ENCODE results near the gene BCAS3.
A peak's percentile ranks its signal among the peaks of the same experiment; 100 is the strongest.
"Not testable (repeated sequence)": the region's sequence is repeated elsewhere in the genome, so short reads cannot be mapped to it uniquely, and the experiment has no call there.

Gene BCAS3

GRCh38 chr17:61134551-61135235 is 457.0 kb downstream of the BCAS3 start:
- DNase-seq, result no peak

DNA sequence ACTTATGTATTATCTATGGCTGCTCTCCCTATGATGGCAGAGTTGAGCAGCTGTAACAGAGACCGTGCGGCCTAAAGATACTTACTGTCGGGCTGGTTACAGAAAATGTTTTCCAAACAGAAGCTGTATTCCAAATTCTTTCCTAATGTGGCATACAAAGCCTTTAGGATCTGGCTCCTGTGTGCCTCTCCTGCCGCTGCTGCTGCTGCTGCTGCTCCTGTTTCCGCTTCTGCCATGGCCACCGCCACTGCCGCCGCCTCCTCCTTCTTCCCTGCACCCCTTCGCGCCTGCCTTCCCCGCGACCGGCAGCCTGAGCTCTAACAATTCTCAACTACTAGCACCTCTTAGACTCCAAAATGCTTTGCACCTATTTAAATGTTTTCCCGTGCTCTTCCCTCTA is 458.1 kb downstream of the BCAS3 start:
- DNase-seq, result no peak

- no peak for DNase-seq
Observed at GRCh38 chr17:61136296-61136695, 458.6 kb downstream of the BCAS3 start.

DNA sequence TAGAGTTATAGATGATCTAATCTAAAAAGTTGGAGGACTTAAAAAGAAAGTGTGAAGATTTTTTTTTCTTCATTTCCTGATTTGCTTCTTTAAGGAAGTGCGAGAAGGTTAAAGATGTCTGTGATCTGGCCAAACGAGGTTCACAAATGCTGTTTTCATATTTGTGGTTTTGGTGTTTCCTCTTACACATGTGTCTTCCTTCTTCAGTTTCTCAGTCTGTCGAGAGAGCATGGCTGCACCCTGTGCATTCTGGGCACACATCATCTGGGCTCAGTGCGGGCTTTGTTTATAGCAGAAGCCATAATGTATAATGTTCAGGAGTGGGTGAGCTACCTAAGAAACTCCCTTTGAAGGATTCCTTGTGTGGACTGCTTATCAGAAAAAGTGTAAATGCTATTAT is 461.6 kb downstream of the BCAS3 start:
- DNase-seq, result peak in 2 of 4 experiments; percentile 23 to 30

GRCh38 chr17:61140081-61140786 is 462.6 kb downstream of the BCAS3 start:
- no peak for DNase-seq

DNA sequence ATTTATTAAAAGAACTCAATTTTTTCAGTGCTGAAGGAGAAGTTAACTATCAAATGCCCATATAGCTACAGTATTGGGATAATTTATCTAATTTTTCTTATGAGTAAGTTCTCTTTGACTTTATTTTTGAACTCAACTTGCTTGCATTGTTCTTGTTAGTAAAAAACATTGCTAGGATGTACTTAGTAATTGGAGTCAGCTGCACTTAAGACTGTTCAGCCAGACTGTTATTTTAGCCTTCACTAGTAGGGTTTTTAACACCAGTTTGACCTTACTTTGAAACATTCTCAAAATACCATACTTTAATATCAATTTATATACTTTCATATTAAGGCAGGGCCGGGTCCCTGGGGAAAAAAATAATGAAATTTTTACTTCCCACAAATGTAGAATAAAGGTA is 465.4 kb downstream of the BCAS3 start:
- no peak for DNase-seq

DNA sequence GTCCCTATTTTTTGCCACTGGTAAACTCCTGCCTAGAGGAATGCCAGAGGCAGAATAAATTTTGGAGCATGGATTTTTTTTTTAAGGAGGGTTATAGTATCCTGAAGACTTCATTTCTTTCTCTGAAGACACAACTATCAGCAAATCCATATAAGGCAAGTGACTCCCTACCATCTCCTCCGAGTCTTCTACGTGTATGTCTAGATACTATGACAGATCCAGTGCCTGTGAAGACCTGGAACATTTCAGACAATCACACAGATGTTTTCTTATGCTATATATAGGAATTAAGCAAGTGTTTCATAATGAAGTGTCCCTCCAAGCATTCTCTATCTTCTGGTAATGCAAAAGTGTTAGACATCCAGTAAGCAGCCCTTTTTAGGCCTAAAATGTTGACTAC is 466.5 kb downstream of the BCAS3 start:
- no peak for DNase-seq

- no peak for DNase-seq
Observed at GRCh38 chr17:61144617-61145564, 467.2 kb downstream of the BCAS3 start.

DNA sequence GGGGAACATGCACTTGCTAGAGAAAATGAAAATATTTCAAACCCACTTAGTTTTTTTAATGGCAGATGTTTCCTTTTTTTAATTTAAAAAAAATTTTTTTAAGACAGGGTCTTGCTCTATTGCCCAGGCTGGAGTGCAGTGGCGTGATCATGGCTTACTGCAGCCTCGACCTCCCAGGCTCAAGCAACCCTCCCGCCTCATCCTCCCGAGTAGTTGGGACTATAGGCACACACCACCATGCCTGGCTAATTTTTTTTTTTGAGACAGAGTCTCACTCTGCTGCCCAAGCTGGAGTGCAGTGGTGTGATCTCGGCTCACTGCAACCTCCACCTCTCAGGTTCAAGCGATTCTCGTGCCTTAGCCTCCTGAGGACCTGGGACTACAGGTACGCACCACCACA is 469.2 kb downstream of the BCAS3 start:
- DNase-seq, result not testable (repeated sequence)

GRCh38 chr17:61149106-61149825 is 471.6 kb downstream of the BCAS3 start:
- no peak for DNase-seq

DNA sequence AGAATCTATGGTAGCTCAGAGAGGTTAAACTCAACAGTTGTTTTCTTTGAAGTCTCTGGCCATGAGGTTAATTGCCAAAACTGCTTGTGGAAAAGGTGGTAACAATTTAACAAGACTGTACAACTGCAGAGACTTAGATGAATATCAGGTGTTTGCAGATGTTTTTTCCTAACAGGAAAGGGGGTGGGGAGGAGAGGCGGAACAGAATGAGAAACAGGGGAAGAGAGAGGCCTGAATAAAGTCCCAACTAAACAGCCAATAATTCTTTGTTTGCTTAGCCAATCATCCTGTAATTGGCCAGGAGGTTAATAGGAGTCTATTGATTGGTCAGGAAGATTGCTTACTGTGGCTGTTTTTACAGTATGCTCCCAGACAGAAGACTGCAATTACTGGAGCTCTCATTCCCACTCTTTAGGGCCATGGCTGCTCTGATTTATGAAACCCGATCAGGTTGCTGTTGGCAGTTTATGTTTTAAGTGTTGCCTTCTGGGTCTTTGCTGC is 472.3 kb downstream of the BCAS3 start:
- no peak for DNase-seq

DNA sequence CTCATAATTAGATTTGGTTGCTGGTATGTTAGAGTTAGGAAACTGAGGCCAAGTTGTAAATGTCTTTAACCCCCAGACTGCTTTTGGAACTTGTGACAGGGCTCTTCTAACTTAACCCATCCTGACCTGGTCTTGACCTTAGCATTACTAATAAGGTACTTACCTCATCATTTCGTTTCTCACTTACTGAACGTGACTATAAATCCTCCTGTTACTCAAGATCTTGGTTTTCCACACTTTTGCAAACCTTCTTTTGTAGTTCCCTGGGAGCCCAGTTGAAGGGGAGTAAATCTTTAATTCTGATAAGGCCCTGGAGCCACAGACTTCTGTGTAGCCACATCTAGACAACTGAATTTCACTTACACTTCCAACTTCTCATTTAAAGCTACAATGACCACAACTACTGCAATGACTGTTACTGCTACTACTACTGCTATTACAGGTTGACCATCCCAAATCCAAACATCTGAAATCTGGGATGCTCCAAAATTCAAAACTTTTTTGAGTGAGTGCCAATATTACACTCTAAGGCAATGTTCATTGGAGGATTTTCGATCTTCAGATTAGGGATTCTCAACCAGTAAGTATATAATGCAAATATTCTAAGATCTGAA is 473.1 kb downstream of the BCAS3 start:
- DNase-seq, result no peak

GRCh38 chr17:61152898-61153297 is 475.2 kb downstream of the BCAS3 start:
- DNase-seq, result no peak

GRCh38 chr17:61155590-61156237 is 478.1 kb downstream of the BCAS3 start:
- DNase-seq, result no peak

DNA sequence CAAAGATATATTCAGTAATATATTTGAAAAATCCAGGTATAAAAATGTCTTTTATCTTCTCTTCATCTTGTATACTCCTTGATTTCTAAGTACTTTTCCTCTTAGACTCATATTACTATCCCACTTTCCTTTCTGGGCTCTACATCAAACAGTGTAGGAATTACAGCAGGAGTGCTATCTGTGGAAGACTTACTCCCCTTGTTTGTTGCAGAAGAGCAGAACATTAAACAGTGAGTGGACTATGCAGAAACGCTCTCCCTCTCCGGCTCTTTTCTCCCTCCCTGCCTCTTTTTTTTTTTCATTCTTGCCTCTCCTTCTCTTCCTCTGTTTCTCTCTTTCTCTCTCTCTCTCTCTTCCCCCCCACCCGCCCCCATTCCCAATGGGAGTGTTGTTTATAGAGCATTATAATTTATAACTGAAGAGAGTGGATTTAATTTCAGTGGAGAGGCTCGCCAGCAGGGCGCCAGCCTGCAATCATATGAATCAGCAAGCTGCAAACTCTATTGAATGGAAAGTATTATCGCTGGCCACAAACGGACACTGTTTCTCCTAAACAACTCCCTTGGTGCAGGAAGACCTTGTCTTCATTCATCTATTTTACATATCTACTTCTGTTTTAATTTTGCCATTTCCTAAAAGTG is 479.7 kb downstream of the BCAS3 start:
- DNase-seq, result no peak

- no peak for DNase-seq
Observed at GRCh38 chr17:61158376-61158775, 480.7 kb downstream of the BCAS3 start.

DNA sequence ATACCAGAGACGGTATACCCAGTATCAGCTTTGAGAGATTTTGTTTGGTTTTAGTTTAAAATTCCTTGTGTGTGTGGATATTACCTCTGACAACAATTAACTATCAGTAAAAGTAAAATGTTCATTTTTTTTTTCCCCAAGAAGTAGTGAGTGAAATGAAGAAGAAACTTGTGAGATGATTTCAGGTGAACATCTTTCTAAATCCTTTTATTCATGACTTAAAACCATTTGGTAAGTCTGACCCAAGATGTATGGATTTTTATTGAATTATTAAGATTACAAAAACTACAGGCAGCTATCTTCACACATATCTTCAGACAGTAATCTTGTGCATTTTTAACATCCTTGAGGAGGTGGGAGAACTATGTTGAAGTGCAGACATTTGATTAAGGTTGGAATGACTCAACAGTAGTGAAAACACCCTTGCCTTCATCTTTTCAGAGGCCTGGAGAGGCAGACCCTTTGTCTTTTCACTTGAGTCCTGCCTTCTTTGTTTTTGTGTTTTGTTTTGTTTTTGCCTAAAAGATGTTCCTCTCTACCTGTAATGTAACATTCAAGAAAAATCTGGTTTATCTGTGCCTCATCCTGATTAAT is 481.7 kb downstream of the BCAS3 start:
- no peak for DNase-seq

DNA sequence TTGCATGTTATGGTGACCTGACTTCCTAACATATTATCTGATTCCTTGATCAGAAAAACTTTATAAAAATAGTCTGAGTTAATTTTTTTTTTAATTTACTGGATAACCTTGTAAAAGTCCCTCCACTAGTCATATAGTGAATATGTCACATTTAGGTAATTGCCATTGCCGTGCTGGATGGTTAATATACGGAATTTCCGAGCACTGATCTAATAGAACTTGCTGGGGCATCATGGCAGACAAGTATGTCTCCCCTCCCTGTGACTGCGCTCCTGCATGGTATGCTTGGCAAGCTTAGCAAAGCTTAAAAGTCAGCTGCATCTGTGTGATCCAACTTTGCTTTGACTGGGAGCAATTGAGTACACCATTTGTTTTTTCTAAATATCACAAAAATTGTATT is 482.6 kb downstream of the BCAS3 start:
- no peak for DNase-seq

DNA sequence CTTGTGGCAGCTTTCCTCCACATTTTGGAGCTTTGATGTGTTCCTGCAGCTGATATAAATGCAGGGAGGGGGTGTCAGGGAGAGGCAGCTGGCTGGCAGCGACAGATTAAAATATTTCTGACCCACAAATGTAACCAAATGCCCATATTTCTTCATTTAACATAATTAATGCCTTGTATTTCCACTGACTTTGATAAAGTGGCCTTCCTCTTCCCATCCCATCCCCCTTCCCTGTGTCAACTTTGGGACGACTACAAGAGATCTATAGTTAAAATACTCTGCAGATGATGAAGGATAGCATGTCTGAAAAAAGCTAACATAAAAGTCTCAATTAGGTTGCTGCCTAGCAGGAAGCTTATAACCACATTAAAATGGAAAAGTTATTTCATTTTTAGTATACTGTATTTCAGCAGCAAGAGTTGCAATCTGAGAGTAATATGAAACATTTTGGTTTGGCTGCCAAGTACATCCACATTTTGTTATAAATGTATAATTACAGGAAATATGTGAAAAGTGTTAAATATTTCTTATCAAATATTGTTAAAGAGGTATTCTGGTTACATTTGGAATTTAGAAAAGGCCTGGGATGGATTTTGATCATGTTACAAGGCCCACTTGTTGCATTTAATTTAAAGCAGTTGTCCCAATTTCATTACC is 483.3 kb downstream of the BCAS3 start:
- no peak for DNase-seq

DNA sequence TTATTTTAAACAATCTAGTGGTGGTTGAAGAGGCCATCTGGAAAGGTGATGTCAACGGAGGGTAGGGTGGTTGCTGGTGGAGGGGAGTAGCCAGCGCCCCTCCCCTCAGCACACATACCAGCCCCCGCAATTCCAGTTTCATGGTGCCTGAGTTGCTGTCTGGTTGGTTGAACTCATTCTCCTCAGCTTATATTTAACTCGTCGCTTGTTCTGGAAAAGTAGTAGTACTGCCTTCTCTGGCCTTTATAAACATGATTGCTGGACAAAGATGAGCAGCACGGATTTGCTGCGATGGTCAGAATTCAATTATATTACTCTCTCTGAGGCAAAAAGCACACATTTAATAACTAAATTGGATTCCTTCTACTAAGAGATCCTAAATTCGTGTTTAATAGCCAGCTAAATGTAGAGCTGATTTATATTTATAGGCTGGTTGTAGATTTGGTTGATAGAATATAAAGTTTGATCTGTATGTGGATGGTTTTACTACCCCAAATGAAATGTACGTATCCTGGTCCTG is 484.0 kb downstream of the BCAS3 start:
- DNase-seq, result no peak

Measured in activated CD4-positive, CD25-positive, alpha-beta regulatory T cell (primary cell).